ENCODE measurements around the gene SASH1.

DNA sequence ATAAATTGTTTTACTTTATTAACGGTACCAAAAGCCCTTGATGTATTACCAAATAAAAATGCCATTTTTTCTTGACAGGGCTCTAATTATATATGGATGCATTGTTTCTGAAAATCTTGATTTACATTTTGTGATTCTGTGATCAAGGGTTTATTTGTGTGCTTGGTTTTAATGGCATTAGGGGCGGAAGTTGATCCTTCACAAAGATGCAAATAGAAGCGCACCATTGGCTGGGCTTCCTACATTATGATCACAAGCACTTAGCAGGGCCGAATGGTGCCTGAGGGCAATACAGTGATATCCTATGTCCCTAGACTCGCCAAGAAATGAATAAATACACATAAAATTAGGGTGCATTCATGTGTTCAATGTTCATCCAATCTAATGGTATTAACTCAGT, 231.3 kb downstream of the SASH1 start:
- TF ChIP-seq, protein P1, sequence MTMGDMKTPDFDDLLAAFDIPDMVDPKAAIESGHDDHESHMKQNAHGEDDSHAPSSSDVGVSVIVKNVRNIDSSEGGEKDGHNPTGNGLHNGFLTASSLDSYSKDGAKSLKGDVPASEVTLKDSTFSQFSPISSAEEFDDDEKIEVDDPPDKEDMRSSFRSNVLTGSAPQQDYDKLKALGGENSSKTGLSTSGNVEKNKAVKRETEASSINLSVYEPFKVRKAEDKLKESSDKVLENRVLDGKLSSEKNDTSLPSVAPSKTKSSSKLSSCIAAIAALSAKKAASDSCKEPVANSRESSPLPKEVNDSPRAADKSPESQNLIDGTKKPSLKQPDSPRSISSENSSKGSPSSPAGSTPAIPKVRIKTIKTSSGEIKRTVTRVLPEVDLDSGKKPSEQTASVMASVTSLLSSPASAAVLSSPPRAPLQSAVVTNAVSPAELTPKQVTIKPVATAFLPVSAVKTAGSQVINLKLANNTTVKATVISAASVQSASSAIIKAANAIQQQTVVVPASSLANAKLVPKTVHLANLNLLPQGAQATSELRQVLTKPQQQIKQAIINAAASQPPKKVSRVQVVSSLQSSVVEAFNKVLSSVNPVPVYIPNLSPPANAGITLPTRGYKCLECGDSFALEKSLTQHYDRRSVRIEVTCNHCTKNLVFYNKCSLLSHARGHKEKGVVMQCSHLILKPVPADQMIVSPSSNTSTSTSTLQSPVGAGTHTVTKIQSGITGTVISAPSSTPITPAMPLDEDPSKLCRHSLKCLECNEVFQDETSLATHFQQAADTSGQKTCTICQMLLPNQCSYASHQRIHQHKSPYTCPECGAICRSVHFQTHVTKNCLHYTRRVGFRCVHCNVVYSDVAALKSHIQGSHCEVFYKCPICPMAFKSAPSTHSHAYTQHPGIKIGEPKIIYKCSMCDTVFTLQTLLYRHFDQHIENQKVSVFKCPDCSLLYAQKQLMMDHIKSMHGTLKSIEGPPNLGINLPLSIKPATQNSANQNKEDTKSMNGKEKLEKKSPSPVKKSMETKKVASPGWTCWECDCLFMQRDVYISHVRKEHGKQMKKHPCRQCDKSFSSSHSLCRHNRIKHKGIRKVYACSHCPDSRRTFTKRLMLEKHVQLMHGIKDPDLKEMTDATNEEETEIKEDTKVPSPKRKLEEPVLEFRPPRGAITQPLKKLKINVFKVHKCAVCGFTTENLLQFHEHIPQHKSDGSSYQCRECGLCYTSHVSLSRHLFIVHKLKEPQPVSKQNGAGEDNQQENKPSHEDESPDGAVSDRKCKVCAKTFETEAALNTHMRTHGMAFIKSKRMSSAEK (CRISPR knock-in tag; IDR thresholded peaks at IDR 0.05; ENCODE audit: borderline replicate concordance), result no peak
- TF ChIP-seq, protein P2, sequence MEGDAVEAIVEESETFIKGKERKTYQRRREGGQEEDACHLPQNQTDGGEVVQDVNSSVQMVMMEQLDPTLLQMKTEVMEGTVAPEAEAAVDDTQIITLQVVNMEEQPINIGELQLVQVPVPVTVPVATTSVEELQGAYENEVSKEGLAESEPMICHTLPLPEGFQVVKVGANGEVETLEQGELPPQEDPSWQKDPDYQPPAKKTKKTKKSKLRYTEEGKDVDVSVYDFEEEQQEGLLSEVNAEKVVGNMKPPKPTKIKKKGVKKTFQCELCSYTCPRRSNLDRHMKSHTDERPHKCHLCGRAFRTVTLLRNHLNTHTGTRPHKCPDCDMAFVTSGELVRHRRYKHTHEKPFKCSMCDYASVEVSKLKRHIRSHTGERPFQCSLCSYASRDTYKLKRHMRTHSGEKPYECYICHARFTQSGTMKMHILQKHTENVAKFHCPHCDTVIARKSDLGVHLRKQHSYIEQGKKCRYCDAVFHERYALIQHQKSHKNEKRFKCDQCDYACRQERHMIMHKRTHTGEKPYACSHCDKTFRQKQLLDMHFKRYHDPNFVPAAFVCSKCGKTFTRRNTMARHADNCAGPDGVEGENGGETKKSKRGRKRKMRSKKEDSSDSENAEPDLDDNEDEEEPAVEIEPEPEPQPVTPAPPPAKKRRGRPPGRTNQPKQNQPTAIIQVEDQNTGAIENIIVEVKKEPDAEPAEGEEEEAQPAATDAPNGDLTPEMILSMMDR (IDR thresholded peaks at IDR 0.05), result no peak
- TF ChIP-seq NR2C2 (CRISPR knock-in tag; IDR thresholded peaks at IDR 0.05) (no peak), CREB1 (CRISPR knock-in tag; IDR thresholded peaks at IDR 0.05) (no peak), ATF1 (CRISPR knock-in tag; IDR thresholded peaks at IDR 0.05) (no peak), TCF7 (CRISPR knock-in tag; IDR thresholded peaks at IDR 0.05; ENCODE audit: low read depth) (no peak)
- TF ChIP-seq, protein P3, sequence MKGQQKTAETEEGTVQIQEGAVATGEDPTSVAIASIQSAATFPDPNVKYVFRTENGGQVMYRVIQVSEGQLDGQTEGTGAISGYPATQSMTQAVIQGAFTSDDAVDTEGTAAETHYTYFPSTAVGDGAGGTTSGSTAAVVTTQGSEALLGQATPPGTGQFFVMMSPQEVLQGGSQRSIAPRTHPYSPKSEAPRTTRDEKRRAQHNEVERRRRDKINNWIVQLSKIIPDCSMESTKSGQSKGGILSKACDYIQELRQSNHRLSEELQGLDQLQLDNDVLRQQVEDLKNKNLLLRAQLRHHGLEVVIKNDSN (CRISPR knock-in tag; IDR thresholded peaks at IDR 0.05), result no peak
- TF ChIP-seq, protein P4, sequence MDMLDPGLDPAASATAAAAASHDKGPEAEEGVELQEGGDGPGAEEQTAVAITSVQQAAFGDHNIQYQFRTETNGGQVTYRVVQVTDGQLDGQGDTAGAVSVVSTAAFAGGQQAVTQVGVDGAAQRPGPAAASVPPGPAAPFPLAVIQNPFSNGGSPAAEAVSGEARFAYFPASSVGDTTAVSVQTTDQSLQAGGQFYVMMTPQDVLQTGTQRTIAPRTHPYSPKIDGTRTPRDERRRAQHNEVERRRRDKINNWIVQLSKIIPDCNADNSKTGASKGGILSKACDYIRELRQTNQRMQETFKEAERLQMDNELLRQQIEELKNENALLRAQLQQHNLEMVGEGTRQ (CRISPR knock-in tag; IDR thresholded peaks at IDR 0.05), result no peak
- TF ChIP-seq, protein P5, sequence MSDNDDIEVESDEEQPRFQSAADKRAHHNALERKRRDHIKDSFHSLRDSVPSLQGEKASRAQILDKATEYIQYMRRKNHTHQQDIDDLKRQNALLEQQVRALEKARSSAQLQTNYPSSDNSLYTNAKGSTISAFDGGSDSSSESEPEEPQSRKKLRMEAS (CRISPR knock-in tag; IDR thresholded peaks at IDR 0.05), result no peak

Data from WTC11 (cell line).